Astrocyte (in vitro differentiated cells and primary cell): ENCODE data around the gene SMOC2.

Source experiments
- CTCF ChIP-seq: IDR thresholded peaks from 2 replicates; pipeline ENCODE4 v1.5.1; 2011; ENCODE audit warnings: low read depth, mild to moderate bottlenecking, inconsistent platforms, low read length, moderate library complexity; ENCODE audit not compliant: insufficient read depth
- EZH2 ChIP-seq: IDR thresholded peaks from 2 replicates; pipeline ENCODE4 v1.6.1; 2012; ENCODE audit warnings: mild to moderate bottlenecking, low read length, inconsistent platforms; ENCODE audit not compliant: insufficient read depth

DNA sequence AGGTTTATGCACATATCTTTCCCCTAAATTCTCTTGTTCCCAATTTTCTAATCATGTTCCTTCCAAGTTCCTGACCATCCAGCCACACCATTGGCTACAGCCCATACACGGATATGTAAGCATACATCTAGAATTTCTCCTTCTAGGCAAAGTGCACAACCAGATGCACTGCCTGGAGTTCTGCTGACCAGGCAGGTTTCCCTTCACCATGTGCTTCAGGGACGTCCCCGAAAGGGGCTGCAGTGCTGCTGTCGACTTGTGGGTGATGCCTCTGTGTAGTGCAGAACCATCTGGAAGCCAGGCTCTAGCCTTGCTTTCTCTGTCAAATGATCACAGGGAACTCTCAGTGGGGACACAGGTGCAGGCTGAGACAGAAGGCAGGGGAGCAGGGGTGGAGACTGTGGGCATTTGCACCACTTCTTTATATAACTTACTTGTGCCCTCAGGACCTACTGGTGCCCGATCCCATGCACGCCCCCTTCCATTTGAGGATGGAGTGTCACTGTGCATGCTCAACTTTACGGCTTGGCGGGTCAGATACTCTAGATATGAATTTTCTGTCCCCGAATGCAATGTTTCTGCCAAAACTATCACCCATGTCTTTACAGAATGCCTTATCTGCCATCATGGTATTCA, 37.5 kb upstream of the SMOC2 start:
- no peak for TF ChIP-seq CTCF
- TF ChIP-seq EZH2, result no peak
